ENCODE measurements around the gene MEX3B.

DNA sequence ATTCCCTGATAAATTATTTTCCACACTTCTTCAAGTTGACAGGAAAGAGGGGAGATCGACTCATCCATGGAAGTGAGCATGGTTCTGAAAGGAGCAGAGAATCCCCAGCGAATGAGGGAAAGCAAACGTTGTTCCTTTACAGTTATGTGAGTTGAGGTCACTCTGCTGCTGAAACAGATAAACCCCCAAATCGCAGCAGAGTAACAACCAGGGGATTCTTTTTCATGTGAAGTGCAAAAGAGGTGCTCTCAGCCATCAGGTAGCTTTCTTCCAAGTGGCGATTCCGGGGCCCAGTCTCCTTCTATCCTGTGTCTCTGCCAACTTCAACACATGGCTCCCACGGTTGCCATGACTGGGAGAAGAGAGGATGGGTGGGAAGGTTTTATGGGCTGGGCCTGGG is 28.2 kb downstream of the MEX3B start:
- TF ChIP-seq, protein P1, sequence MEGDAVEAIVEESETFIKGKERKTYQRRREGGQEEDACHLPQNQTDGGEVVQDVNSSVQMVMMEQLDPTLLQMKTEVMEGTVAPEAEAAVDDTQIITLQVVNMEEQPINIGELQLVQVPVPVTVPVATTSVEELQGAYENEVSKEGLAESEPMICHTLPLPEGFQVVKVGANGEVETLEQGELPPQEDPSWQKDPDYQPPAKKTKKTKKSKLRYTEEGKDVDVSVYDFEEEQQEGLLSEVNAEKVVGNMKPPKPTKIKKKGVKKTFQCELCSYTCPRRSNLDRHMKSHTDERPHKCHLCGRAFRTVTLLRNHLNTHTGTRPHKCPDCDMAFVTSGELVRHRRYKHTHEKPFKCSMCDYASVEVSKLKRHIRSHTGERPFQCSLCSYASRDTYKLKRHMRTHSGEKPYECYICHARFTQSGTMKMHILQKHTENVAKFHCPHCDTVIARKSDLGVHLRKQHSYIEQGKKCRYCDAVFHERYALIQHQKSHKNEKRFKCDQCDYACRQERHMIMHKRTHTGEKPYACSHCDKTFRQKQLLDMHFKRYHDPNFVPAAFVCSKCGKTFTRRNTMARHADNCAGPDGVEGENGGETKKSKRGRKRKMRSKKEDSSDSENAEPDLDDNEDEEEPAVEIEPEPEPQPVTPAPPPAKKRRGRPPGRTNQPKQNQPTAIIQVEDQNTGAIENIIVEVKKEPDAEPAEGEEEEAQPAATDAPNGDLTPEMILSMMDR (IDR thresholded peaks at IDR 0.05): no peak
- no peak for TF ChIP-seq POLR2A (IDR thresholded peaks at IDR 0.05)
